Mesendoderm (in vitro differentiated cells): ENCODE measurements around the gene MYCN.
A peak's percentile ranks its signal among the peaks of the same experiment; 100 is the strongest.

ENCODE experiments used
- DNase-seq: peaks from one replicate; pipeline ENCODE4 v3.0.0; 2013
- H2AK5ac ChIP-seq: 2 replicates; pipeline ENCODE4 v1.6.1; 2013; ENCODE audit warnings: low read length, inconsistent platforms
- H2BK120ac ChIP-seq: 2 replicates; pipeline ENCODE4 v1.6.1; 2013; ENCODE audit warnings: low read depth, mild to moderate bottlenecking, low read length, moderate library complexity, mixed read lengths
- H2BK15ac ChIP-seq: replicated peaks from 2 replicates; pipeline ENCODE4 v1.6.1; 2013; ENCODE audit warnings: low read depth, mild to moderate bottlenecking, moderate library complexity
- H2BK5ac ChIP-seq: 2 replicates; pipeline ENCODE4 v1.6.1; 2013; ENCODE audit warnings: low read length, inconsistent platforms
- H3K18ac ChIP-seq: 2 replicates; pipeline ENCODE4 v1.6.1; 2013; ENCODE audit warnings: mild to moderate bottlenecking, low read length, mixed read lengths
- H3K23ac ChIP-seq: one replicate; pipeline ENCODE4 v1.6.1; 2013; ENCODE audit warnings: low read length
- H3K27ac ChIP-seq: 2 replicates; pipeline ENCODE4 v1.5.1; 2013; ENCODE audit warnings: low read depth, mild to moderate bottlenecking, inconsistent platforms, low read length, moderate library complexity
- H3K27me3 ChIP-seq: 2 replicates; pipeline ENCODE4 v1.6.1; 2013; ENCODE audit warnings: low read length, control low read depth, mild to moderate bottlenecking, inconsistent platforms; ENCODE audit not compliant: insufficient read depth, poor library complexity
- H3K36me3 ChIP-seq: 2 replicates; pipeline ENCODE4 v1.6.1; 2013; ENCODE audit warnings: low read length, inconsistent platforms; ENCODE audit not compliant: control insufficient read depth, insufficient read depth
- H3K4ac ChIP-seq: one replicate; pipeline ENCODE4 v1.6.1; 2013; ENCODE audit warnings: low read depth, mild to moderate bottlenecking, low read length, moderate library complexity
- H3K4me1 ChIP-seq: 2 replicates; pipeline ENCODE4 v1.6.1; 2013; ENCODE audit warnings: low read depth, low read length, inconsistent platforms; ENCODE audit not compliant: control insufficient read depth
- H3K4me2 ChIP-seq: 2 replicates; pipeline ENCODE4 v1.6.1; 2013; ENCODE audit warnings: low read length
- H3K4me3 ChIP-seq: 2 replicates; pipeline ENCODE4 v1.5.1; 2013; ENCODE audit warnings: mild to moderate bottlenecking, low read length
- H3K56ac ChIP-seq: one replicate; pipeline ENCODE4 v1.6.1; 2013; ENCODE audit warnings: low read length
- H3K79me1 ChIP-seq: 2 replicates; pipeline ENCODE4 v1.6.1; 2013; ENCODE audit warnings: low read length, inconsistent platforms
- H3K79me2 ChIP-seq: 2 replicates; pipeline ENCODE4 v1.6.1; 2013; ENCODE audit warnings: mild to moderate bottlenecking, low read length; ENCODE audit not compliant: control insufficient read depth, insufficient read depth
- H3K9ac ChIP-seq: 2 replicates; pipeline ENCODE4 v1.6.1; 2013; ENCODE audit warnings: low read length, inconsistent platforms
- H4K5ac ChIP-seq: one replicate; pipeline ENCODE4 v1.6.1; 2013; ENCODE audit warnings: low read length
- H4K8ac ChIP-seq: one replicate; pipeline ENCODE4 v1.6.1; 2013; ENCODE audit warnings: low read depth, mild to moderate bottlenecking, control low read depth, low read length, moderate library complexity
- WGBS: extraction: QIAGEN DNeasy Blood & Tissue Kit; methylation state at CpG from one replicate; pipeline ENCODE4 v1.1.7; 2013; ENCODE audit warnings: low lambda C conversion rate, missing lambda C conversion rate; ENCODE audit not compliant: insufficient coverage; ENCODE audit errors: extremely low coverage; 5-methylcytosine and 5-hydroxymethylcytosine counted together

The MYCN gene

DNA sequence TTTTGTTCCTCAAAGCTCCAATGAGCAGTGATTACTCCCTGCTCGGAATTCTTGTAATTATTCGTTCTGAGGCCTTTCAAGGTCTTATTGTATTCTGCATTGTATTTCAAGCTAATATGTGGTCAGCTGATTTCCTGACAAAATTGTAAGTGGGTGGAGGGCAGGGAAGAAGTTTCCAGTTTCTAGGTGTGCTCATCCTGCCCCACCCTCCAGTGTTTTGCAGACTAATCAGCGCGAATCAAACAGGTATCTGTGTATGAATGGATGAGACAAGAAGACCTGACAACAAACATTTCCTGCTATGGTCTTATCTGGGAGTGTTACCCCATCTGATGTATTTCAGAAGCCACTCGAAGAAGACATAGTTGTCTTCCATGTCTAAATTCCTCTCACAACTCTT is 35.3 kb downstream of the MYCN start:
- Histone ChIP-seq H4K8ac (no peak overlapping the region), H3K27me3 (no peaks in the 10 kb centered on the region), H3K9ac (no peak overlapping the region), H3K4me3 (no peak overlapping the region), H4K5ac (no peak overlapping the region), H2BK15ac (no peak overlapping the region), H3K4me2 (no peak overlapping the region), H2BK5ac (no peak overlapping the region), H3K4ac (no peak overlapping the region), H2BK120ac (no peak overlapping the region), H3K36me3 (no peaks in the 10 kb centered on the region), H3K27ac (no peak overlapping the region), H3K79me2 (no peaks in the 10 kb centered on the region), H3K23ac (no peak overlapping the region), H2AK5ac (no peak overlapping the region), H3K18ac (no peak overlapping the region), H3K79me1 (no peaks in the 10 kb centered on the region), H3K56ac (no peak overlapping the region), H3K4me1 (peaks cover 5% of the 10 kb centered on the region)
- no CpG with 5 or more reads among the region's 5 CpGs for WGBS
- no peak for DNase-seq

DNA sequence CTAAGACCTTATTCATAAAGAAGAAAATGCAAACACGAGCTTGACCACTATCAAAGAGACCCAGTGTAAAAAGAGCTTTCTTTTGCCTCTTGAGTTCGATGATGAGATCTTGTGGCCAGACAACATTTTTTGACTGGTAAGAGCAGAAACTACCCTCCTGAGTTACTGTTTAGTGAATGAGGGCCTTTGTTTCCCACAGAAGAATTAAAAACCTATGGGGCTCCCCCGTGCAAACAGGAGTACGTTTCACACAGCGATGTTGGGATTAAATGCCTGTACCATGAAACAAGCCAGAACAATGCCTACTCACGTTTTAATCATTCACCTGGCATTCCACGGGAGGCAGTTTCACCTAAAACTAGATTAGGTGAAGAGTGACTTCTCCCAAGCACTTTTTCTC is 36.0 kb downstream of the MYCN start:
- Histone ChIP-seq H3K4me3 (no peak overlapping the region), H3K79me2 (no peaks in the 10 kb centered on the region), H3K56ac (no peak overlapping the region), H4K5ac (no peak overlapping the region), H3K27me3 (no peaks in the 10 kb centered on the region), H2BK5ac (no peak overlapping the region), H3K36me3 (no peaks in the 10 kb centered on the region), H3K4me1 (peaks cover 5% of the 10 kb centered on the region), H3K9ac (no peak overlapping the region), H2BK15ac (no peak overlapping the region), H3K27ac (no peak overlapping the region), H2BK120ac (no peak overlapping the region), H3K18ac (no peak overlapping the region), H3K4ac (no peak overlapping the region), H3K4me2 (no peak overlapping the region), H3K23ac (no peak overlapping the region), H4K8ac (no peak overlapping the region), H3K79me1 (no peaks in the 10 kb centered on the region), H2AK5ac (no peak overlapping the region)
- DNase-seq, result no peak
- WGBS, result no CpG with 5 or more reads among the region's 7 CpGs

DNA sequence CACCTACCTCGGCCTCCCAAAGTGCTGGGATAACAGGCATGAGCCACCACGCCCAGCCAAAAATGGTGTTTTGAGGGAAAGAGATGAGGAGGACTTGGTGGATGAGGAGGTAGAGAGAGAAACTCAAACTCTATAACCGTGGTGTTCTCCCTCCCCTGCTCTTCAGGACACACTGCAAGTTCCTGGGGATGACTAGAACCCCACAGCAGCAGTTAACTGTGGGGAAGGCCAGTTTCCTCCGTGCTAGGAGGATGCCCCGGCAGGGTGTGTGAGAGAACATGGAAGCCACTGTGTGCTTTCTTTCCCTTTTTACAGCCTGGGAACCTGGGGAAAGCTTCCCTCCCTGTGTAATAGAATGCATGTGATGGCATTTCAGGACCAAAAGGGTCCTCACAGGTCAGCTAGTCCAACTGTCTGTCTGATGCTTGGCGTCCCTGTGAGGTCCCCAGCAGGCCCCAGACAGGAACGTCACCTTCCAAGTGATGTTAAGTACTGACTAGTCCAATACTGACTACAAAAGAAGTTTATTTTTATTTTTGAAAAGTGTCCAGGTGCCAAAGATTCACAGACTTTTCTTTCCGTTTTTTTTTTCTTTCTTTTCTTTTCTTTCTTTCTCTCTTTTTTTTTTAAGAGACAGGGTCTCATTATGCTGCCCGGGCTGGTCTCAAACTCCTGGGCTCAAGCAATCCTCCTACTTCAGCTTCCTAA is 38.9 kb downstream of the MYCN start:
- Histone ChIP-seq H3K4ac (no peak overlapping the region), H3K79me2 (no peaks in the 10 kb centered on the region), H3K36me3 (no peaks in the 10 kb centered on the region), H3K18ac (peak overlapping the region; percentile 46), H2BK5ac (no peak overlapping the region), H3K56ac (peak overlapping the region; percentile 44), H3K4me2 (no peak overlapping the region), H3K4me1 (peaks cover 4% of the 10 kb centered on the region), H3K23ac (no peak overlapping the region), H3K27me3 (no peaks in the 10 kb centered on the region), H2BK120ac (no peak overlapping the region), H3K4me3 (no peak overlapping the region), H4K8ac (no peak overlapping the region), H3K79me1 (no peaks in the 10 kb centered on the region), H3K27ac (no peak overlapping the region), H2AK5ac (peak overlapping the region; percentile 67), H3K9ac (no peak overlapping the region), H2BK15ac (no peak overlapping the region), H4K5ac (no peak overlapping the region)
- DNase-seq, result no peak
- no CpG with 5 or more reads among the region's 9 CpGs for WGBS

DNA sequence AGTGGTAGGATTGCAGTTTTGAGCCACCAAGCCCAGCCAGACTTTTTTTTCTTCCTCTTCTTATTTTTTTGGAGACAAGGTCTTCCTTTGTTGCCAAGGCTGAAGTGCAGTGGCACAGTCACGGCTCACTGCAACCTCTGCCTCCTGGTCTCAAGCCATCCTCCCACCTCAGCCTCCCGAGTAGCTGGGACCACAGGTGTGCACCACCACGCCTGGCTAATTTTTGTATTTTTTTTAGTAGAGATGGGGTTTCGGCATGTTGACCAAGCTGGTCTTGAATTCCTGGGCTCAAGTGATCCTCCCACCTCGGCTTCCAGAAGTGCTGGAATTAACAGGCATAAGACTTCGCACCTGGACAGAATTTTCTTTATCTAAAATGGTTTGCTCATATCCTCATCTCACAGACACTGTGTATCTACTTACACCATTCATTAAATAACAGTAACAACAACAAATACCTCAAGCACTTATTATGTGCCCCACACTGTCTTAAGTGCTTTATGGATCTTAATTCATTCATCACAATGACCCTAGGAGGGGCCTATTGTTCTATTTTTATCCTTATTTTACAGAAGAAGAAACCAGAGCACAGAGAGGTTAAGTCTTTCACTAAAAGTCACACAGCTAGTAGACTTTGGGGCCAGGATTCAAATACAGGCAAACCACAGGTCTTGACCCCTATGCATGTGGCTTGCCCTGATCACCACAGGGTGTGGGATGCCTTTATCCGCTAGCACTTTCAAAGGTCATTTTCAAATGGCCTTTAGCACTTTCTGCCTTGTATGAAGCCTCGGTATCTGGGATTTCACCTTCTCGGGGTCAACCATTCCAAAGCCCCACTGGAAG is 39.6 kb downstream of the MYCN start:
- Histone ChIP-seq H3K18ac (peak overlapping the region; percentile 46), H3K4me3 (no peak overlapping the region), H3K23ac (no peak overlapping the region), H2BK15ac (no peak overlapping the region), H2BK5ac (no peak overlapping the region), H2BK120ac (no peak overlapping the region), H3K56ac (no peak overlapping the region), H3K36me3 (no peaks in the 10 kb centered on the region), H4K5ac (no peak overlapping the region), H3K27me3 (no peaks in the 10 kb centered on the region), H3K79me2 (no peaks in the 10 kb centered on the region), H3K4ac (no peak overlapping the region), H3K4me2 (no peak overlapping the region), H3K4me1 (peaks cover 4% of the 10 kb centered on the region), H3K27ac (no peak overlapping the region), H3K9ac (no peak overlapping the region), H3K79me1 (no peaks in the 10 kb centered on the region), H2AK5ac (no peak overlapping the region), H4K8ac (no peak overlapping the region)
- no CpG with 5 or more reads among the region's 9 CpGs for WGBS
- no peak for DNase-seq

DNA sequence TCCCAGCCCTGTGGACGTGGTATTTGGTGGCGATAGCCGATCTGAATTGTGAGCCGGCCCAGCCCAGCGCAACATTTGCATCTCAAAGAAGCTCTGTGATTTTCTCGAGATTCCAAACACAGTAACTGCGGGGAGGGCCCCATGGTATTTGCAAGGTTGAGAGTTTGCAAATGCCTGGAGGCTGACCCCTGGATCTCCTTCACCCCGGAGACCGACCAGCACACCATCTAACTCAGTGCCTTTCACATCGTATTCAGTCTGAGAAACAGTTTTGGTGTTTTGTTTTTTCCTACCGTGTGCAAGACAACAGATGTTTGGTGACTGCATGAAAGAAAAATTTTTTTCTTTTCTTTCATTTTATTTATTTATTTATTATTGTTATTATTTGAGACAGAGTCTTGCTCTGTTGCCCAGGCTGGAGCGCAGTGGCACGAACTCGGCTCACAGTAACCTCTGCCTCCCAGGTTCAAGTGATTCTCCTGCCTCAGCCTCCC is 40.3 kb downstream of the MYCN start:
- no peaks in the 10 kb centered on the region for H3K27me3 ChIP-seq
- no peak overlapping the region for H3K56ac ChIP-seq
- no CpG with 5 or more reads among the region's 14 CpGs for WGBS
- no peaks in the 10 kb centered on the region for H3K79me2 ChIP-seq
- no peak overlapping the region for H4K8ac ChIP-seq
- DNase-seq, result peak; percentile 97
- H3K4me1 ChIP-seq, result peaks cover 3% of the 10 kb centered on the region
- no peak overlapping the region for H3K23ac ChIP-seq
- no peaks in the 10 kb centered on the region for H3K36me3 ChIP-seq
- no peak overlapping the region for H3K4me2 ChIP-seq
- no peak overlapping the region for H2AK5ac ChIP-seq
- H3K4me3 ChIP-seq, result no peak overlapping the region
- no peak overlapping the region for H3K9ac ChIP-seq
- no peak overlapping the region for H3K18ac ChIP-seq
- no peak overlapping the region for H2BK120ac ChIP-seq
- no peak overlapping the region for H3K4ac ChIP-seq
- no peak overlapping the region for H2BK15ac ChIP-seq
- H3K27ac ChIP-seq, result no peak overlapping the region
- no peak overlapping the region for H2BK5ac ChIP-seq
- no peak overlapping the region for H4K5ac ChIP-seq
- no peaks in the 10 kb centered on the region for H3K79me1 ChIP-seq
